Limb (tissue), 2 donors: Measurements from ENCODE around the gene EVA1A.
A peak's percentile ranks its signal among the peaks of the same experiment; 100 is the strongest.

ENCODE experiments used
- DNase-seq, 2 donors: peaks; one replicate each; pipeline ENCODE4 v3.0.0-alpha.2; 2016; ENCODE audit errors: extremely low spot score in 2 of 2

EVA1A gene, protein sequence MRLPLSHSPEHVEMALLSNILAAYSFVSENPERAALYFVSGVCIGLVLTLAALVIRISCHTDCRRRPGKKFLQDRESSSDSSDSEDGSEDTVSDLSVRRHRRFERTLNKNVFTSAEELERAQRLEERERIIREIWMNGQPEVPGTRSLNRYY

DNA sequence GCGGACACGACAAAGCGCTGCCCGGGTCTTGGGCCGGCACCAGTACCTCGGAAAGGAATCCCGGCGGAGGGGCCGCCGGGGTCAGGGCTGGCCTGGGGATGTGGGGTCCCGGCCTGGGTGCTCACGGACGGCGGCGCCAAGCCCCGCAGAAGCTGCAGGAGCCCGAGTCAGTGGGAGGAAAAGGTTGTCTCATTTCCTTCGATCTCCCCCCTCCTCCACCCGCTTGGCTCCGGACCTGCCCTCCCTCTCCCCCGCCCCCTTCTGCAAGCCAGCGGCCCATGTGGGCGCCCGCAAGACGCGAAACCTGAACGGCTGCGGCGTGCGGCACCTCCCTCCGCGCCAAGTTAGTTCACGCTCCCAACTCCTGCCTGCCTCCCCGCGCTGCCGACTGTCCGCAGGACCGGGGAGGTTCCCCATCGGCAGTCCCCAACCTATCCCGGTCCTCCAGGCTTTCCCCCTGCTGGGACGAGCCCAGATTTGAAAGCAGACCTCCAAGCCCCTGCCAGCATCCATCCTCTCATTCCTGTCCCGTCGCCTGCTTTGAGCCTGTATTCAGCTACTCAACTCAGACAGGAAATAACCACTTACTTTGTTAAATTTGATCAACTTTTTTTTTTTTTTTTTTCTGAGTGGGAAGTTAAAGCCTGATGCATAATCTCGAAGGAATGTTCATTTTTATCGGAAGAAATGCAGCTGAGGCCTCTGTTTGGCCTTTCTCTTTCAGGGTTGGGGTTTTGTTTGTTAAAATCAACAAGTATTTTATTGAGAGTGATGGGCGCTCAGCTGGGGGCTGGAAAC, at the start of gene EVA1A:
Gene EVA1A, minus strand, starts transcription at position 172 of the 798 bp plus-strand sequence. CDS start 42,799 bp downstream, outside the sequence.
- peak; percentile 50 to 83 for DNase-seq

DNA sequence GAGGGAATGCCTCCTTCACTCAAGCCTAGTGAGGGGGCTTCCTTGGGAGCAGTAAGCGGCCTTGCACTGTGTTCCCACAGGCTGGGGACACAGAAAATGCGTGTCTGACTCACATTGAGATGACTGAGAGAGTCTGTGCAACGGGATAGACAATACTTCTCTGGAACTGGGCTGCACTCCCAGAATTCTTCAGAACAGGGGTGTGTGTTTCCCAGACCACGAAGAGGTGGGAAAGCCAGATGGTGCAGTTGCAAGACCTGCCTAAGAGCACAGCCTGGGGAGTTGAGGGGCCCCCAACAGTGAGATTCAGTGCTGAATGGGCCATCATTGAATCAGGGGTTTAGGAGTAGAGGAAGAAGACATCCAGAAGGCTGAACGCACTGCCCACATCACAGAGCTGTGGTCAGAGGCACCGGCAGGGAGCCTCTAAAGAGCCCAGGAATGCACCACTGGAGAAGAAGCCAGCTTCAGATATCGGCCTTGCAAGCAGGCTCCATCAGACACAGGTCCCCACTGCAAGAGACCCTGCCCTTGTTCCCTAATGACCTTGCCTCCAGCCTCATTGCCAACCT, 49.3 kb upstream of the EVA1A start:
- DNase-seq: no peak

DNA sequence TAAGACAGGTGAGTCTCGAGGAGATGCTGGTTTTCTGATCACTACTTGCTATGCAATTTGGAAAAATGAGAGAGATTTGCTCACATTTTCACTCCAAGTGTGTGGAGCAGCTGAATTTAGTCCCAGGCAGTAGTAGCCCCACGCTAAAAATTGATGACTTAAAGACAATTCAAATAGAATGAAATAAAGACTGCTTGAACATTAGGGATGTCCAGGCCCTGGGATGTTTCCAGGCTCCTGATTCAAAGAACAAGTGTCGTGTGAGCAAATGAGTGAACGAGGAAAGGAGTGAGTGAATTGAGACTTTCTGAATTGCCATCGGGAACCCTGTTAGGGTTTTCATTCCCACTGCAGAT, 48.6 kb upstream of the EVA1A start:
- DNase-seq: no peak

DNA sequence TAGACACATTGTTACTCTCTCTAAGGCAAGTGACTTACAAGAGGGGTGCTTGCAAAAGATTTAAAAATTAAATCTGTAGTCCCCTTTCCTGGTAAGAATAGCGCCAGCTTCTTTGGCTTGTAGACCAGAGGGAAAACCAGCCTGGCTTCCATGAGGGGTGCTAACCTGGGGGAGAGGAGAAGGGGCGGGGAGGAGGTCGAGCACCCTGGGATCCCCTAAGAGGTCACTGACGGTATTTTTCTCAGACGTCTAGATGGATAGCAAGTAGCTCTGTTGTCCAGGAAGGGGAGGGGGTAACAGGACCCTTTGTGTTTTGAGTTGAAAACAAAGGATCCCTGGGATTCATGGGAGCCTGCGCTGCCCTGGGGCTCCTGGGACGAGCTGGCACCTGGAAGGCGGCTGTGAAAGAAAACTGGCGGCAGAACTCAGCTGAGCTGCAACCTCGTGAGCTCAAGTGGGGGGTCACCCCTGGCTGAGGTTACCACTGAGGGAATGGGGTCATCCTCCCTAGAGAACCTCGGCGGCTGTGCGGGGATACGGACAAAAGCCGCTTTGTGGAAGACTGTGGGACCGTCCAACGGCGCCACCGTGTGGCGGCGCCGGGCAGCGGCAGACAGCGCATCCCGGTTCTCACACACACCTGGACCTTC, 48.1 kb upstream of the EVA1A start:
- DNase-seq: peak; percentile 49 to 87

DNA sequence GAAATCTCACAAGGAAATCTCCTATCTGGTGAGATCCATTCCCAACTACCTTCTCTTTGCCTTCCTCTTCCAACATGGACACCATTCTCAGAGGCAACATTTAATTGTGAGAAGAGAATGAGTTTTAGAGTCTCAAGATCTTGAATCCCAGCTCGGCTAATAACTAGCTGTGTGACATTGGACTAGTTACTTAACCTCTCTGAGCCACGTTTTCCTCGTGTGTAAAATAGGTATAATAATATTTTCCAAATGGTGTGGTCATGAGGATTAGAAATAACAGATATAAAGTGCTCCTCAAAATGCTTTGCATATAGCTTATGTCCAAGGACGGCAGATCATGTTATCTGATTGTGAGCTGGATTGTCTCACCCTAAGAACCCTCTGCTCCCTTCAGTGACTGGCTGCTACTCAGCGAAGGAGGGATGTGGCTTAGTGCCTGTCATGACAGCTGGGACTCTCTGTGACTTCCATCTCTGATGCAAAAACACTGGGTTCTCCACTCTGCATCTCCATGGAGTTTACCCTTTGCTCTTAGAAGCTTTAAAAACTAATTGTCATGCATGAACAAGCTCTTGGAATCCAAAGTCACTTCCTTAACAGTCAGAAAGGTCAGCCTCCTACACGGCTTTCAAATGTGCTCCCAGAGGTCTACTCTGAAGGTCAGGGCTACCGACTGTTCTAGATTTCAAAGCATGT, 47.4 kb upstream of the EVA1A start:
- no peak for DNase-seq

DNA sequence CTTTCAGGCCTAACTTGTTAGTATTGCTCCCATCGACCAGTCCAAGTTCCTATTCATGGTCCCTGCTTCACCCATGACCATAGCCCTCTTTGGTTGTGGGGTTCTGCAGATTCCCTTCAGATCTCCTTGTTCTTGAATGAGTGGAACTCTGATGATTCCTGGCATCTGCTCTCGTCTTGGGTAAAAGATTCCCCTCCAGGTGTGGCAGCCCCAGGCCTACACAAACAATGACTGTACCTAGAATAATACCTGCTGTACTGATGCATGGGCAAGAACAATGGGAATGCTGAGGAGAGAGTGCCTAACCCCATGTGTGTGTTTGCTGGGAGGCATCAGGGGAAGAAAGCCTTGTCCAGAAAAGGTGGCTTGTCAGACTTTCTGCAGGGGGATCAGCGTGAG, 46.7 kb upstream of the EVA1A start:
- DNase-seq: no peak

DNA sequence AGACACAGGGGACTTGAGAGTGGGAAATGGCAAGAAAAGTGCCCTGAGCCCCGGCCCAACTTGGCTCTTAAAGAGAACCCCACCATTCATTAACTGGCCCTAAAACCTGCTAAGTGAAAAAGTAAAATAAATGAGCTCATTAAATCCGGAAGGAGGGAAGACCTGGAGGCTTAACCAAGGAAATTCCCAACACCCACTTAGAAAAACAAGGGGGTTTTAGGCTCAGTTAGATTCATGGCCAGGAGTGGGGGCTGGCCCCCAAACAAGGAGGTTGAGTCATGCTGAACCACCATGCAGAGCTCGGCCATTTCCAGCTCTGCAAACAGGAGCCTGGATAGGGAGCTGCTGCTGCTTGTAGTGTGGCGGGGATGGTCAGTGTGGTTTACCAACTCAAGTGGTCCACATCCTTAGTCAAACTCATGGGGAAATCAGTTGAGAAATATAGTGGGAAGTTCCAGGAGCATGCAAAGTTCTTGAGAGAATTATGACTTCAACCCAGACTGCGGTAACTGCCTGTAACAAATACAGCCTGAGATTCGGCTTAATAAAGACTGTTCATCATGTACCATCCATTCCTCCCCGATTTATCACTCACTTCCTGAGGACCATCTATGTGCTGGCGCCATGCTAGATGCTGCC, 46.1 kb upstream of the EVA1A start:
- no peak for DNase-seq

DNA sequence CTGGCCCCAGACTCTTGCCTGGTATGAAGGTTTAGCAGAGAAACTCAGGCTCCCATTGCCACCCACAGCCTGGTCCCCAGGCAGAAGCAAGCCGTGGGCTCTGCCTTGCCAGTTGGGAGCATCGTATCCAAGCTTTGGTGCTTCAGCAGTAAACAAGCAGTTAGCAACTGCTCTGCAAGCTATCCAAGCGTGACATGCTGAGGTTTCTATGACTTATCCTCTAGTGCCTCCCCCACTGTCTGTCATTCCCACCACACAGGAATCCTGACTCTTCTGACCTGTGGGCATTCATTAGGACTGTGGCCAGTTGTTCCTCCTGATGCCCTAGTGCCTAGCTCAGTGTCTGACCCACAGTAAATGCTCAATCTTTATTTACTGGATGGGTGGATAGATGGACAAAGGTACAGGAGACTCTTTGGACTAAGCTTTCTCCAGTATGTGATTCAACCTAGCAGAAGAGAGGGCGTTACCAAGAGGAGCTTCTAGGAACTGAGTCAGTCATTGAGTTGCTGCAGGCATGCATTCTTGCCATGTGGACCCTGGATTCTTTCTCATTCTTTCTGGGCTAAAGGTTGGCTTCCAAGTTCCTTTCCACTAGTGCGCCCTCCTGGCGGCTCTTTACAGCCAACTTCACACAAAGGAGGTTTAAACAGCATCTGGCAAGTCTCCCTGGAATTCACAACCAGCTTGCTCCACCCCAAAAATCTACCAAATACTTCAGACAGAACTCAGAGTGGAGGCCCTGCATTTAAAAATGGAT, 45.2 kb upstream of the EVA1A start:
- no peak for DNase-seq

DNA sequence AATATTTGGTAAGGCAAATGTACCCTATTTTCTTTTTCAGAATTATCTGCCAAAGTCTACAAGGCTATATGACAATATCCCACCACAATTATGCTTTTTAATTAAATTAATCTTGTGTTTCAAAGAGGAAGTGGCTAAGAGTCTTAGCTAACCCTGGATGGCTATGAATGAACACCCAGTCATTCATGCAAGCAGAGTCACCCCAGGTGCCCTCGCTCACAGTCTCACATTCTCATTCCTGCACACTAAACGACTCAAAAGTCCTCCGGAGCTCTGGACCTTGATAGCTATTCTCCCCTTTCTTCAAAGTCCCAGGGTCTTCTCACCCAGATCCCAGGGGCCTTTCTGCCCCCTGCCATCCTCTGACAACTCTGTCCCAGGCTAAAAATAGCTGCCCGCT, 43.7 kb upstream of the EVA1A start:
- no peak for DNase-seq

DNA sequence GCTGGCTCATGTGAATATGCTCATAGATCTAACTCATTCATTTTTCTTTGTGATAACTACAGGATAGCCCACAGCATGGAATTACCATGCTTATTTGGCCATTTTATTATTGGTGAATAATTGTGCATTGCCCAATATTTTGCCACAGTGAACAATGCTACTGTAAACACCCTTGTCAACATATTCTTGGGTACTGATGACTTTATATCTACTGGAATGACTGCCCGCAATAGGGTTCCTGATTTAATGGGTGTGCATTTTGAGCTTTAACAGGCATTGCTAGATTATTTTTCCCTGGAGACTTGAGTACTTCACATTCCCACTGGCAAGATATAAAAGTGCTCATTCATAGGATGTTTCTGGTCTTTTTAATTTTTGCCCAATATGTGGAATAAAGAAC, 42.7 kb upstream of the EVA1A start:
- no peak for DNase-seq

DNA sequence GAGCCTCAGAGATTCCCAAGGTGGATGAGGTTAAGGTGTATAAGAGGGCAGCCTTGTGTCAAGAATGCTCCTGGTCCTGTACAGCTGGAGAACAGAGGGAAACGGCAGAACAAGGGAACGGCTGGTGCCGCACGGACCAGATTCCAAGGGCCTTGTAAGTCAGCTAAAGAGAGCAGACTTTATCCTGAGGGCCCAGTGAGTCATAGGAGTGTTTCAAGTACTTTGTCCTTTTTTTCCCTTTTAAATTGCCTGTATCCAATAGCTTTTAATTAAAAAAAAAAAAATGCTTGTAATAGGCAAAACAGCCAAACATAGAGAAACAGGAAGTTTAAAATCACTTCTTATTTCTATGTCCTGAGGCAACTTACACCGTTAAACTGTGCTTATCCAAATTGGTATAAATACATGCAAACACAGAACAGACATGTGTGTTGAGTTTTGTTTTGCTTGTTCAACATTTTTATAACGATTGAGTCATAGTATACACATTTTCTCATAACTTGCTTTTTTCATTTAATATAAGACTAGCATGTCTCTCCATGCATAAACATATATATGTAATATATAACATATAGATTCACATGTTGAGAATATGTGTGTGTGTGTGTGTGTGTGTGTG, 42.1 kb upstream of the EVA1A start:
- DNase-seq: no peak

DNA sequence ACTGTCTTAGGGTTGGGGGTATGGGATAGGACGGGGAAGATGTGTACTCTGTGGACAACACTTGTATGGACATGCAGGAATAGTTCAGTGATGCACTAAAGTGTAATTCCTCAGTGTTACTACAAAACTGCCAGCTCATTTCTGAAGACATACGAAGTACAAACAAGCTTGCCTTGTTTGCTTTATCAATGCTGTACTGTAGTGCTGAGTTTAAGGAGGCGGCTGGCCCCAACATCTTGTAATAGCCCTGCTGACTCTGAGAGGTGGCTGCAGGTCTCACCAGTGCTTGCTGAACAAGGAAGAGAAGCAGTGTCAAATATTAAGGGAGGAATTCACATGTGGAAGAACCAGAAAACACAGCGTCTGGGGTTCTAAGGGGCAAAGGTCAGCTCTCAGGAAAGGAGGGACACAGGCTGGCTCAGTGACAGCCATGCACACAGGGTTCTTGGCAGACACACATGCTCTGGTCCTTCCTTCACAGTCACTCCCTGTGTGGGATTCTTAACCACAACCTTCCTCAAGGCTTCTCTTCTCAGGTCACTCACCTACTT, 39.8 kb upstream of the EVA1A start:
- DNase-seq: no peak

DNA sequence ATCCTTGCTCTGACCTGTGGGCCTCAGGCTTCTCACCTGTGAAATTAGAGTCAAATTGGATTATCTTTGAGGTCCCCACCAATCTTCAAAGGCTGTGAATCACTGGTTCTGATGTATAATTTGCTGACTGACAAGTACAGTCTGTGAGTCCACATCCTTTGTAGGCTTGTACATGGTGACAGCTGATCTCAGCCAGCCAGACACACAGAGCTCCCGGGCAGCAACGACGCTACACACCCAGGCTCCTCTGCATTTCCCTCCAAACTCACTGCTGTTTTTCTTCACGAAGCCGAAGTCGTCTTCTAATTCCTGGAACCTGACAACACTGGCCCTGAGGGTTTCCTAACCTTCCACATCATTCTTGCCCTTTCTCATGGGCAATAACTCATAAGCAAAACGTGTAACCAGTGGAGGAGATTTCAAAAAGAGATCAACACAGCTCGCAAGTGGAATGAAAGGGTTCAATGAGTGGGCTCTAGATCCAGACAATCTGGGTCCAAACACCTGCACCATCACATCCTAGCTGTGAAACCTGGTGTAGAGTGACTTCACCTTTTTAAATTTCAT, 37.9 kb upstream of the EVA1A start:
- no peak for DNase-seq

DNA sequence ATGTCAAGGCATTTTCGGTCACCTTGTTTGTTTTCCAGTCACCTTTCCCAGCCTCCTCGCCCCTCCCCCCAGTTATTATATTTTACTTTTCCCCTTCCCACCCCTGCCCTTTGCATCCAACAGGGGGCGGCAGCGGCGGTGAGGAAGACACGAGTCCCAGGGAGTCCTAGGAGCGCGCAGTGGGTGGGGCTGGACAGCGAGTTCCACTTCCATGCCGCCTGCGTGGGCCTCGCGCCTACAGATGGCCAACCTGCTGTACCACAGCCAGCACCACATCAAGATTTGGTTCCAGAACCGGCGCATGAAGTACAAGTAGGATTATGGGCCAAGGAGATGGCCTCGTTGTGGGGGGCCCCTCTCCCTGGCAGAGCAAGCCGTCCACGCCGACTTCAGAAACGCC, 37.2 kb upstream of the EVA1A start:
- DNase-seq: no peak

DNA sequence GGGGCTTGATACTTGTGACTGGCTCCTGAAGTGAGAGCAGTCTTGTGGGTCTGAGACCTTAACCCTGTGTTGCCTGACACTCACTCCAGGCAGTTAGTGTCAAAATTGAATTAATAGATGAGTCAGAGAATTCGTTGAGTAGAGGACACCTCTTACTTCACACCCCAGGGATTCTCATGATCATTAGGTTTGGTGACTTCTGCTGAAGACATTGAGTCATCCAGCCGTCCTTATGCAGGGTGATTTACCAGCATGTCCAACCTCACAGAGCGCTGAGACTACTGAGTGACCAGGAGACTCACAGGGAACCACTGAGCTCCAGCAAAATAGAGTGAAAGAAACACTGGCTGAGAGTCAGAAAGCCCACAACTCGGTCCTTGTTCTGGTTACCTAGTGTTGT, 36.0 kb upstream of the EVA1A start:
- no peak for DNase-seq

DNA sequence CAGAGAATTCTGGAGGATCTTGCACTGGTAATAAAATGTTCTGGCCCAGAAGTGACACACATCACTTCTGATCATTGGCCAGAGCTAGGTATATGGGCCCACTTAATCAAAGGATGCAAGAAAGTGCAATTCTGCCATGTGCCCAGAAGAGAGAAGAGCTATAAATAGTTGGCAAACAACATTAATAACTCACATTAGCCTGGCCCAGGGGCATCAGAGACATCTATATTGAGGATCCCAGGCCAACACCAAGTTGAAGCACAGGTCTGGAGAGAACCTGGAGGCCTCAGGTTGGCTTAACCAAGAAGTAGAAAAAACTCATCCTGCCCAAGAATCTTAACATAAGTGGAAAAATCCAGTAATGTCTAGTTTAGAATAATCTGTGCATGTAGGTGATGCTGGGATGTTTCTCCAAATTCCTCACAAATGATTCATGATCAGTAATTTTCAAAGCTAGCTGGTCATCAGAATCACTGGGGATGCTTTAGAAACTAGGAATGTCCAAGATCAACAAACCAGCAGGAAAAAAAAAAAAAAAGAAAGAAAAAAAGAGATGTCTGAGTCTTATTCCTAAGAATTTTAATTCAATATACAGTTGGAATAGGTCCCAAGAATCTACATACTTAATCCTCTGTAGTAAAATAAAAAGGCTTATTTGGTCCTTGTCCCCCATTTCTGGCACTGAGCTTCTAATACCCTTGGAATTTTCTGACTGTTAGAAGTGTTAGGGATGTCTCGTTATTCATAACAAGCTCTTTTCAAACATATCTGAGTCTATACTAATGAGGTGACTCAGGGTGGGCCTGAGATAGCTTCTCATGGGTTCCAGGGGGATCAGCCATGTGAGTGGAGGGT, 35.0 kb upstream of the EVA1A start:
- DNase-seq: no peak

DNA sequence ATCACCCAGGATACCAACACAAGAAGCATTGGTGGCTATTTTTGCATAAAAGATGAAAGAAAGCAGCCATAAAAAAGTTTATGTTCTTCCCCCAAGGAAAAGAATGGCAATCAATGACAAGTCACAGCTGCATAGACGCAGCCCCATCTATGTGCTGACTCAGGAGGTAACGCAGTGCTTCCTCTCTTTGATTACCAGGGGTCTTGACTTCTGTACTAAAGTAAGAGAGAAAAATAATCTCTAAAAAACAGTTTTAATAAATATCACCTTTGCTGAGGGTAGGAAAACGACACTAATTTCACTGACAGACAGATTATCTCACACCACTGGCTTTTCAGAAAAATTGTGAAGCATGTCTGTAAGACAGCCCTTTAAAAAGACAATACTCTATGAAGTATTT, 33.9 kb upstream of the EVA1A start:
- DNase-seq: no peak

DNA sequence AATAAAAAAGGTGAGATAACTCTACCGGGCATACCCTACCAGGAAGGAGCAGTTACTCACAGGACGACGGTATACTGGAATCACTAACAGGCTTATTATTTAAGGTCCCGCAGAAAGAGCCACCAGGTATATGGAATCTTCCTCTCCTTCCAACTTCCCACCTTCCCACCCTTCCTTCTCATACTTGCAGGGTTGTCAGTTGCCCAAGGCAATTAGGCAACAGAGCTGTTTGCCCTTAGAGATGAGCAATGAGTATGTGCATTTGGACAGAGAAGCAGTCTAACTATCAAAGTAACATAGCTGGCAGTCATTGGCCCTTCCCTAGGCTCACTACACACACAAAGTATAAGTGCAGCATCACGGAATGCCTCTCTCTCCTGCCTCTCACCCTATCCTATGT, 32.1 kb upstream of the EVA1A start:
- DNase-seq: no peak

DNA sequence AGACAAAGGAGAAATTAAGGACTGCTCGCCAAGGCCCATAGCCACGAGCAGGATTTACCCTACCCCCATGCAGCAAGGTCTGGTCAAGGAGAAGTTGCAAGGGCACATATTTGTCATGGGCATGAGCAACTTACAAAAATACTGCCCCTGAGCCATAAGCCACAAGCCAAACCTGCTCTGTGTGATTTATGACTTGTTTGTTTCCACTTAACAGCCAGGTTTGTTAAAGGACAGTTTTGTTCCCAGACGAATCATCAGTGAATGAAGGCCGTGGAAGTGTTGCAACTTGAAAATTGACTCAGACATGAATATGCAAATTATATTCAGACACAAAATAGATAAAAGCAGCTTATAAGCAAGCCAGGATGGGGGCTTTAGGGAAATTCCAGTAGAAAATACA, 31.3 kb upstream of the EVA1A start:
- DNase-seq: no peak
